Stimulated activated memory B cell treated with anti-CD40 and anti-IgM and Interleukin-4, amounts not matched to agents 10 μg/mL and 1 μg/mL and 100 μg/mL, for 72 hours (primary cell): ENCODE measurements around the gene VASN.

Source experiments
- ATAC-seq: fragments of 150-1000 bp; cut with Tn5 transposase; 2 replicates; pipeline ENCODE4 v1.10.0; 2021
- H3K27ac Mint-ChIP-seq: one replicate; pipeline ENCODE4 v1.8.0; 2022; ENCODE audit warnings: mild to moderate bottlenecking, mixed read lengths
- H3K27me3 Mint-ChIP-seq: one replicate; pipeline ENCODE4 v1.8.0; 2022; ENCODE audit warnings: mixed read lengths
- H3K36me3 Mint-ChIP-seq: one replicate; pipeline ENCODE4 v1.8.0; 2022; ENCODE audit warnings: mixed read lengths
- H3K4me1 Mint-ChIP-seq: one replicate; pipeline ENCODE4 v1.8.0; 2022; ENCODE audit warnings: mixed read lengths
- H3K4me3 Mint-ChIP-seq: one replicate; pipeline ENCODE4 v1.8.0; 2022; ENCODE audit warnings: mild to moderate bottlenecking, moderate library complexity, mixed read lengths
- H3K9me3 Mint-ChIP-seq: one replicate; pipeline ENCODE4 v1.8.0; 2022; ENCODE audit warnings: mixed read lengths

The VASN gene

DNA sequence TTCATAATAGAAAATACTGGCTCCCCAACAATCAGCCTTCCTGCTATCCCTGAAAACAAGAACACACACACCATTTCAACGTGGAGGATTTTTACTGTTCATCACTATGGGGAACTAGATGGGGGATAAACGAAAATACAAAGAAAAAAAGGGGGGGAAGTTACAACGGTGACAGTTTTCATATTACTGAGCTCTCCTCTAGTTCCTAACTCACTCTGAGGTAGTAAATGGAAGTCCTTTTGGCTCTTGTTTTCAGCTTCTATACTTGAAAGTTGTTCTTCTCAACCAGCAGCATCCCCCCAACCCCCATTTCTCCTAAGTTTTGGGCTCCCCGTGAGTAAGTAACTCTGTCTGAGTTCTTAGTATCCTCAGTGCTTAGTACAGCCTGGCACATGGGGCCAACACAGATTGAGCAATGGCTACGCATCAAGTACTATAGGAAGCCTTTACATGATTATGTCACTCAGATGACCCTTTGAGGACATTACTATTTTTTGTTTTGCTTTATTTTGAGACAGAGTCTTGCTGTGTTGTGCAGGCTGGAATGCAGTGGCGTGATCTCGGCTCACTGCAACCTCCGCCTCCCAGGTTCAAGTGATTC, 49.0 kb downstream of the VASN start:
- Mint-ChIP-seq H3K36me3 (no peaks in the 10 kb centered on the region), H3K4me3 (no peak overlapping the region), H3K9me3 (no peaks in the 10 kb centered on the region), H3K4me1 (peaks cover 11% of the 10 kb centered on the region), H3K27ac (no peak overlapping the region), H3K27me3 (no peaks in the 10 kb centered on the region)
- no peak for ATAC-seq

GRCh38 chr16:4425378-4426020, 53.9 kb downstream of the VASN start, which contains the start of gene DNAJA3:
DNAJA3 (plus strand) TSS chr16:4425868; CDS start chr16:4425882, 14 bp downstream.
- no peaks in the 10 kb centered on the region for H3K27me3 Mint-ChIP-seq
- no peaks in the 10 kb centered on the region for H3K9me3 Mint-ChIP-seq
- ATAC-seq: peak; percentile 98
- peaks cover 26% of the 10 kb centered on the region for H3K4me1 Mint-ChIP-seq
- H3K27ac Mint-ChIP-seq: peak within 1 kb of the TSS; percentile 100
- H3K4me3 Mint-ChIP-seq: peak within 1 kb of the TSS; percentile 94
- H3K36me3 Mint-ChIP-seq: no peaks in the 10 kb centered on the region

DNA sequence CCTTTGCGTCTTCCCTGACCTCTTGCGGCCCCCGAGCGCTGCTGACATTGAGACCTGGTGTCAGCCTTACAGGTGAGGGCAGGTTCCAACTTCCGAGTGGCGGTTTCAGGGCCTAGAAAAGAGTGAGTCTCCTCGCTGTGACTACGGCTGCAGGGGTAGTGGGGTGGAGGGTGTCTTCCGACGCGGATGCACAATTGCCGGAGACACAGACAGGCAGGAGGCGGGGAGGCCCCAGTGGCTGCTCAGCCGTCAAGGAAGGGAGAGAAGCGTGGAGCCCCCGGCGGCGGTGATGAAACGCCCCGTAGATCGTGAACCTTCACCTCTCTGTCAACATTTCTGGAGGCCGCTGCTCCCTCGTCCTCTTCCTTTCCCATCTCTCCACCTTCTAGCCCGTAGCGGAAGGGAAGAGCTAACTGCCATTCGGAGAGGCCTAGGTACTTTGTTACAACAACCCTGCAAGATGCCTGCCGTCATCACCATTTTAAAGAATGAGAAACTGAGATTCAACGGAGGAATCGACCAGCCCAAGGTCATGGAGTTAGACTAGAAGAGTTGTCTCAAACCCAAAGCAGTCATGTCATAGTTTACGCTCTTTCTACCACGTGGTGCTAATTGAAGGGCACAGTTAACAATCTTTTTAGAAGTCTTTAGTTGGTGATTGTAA, 54.5 kb downstream of the VASN start:
- no peaks in the 10 kb centered on the region for H3K27me3 Mint-ChIP-seq
- H3K36me3 Mint-ChIP-seq: peaks cover 4% of the 10 kb centered on the region
- peak; percentile 49 for ATAC-seq
- peak overlapping the region; percentile 100 for H3K27ac Mint-ChIP-seq
- H3K9me3 Mint-ChIP-seq: no peaks in the 10 kb centered on the region
- peak overlapping the region; percentile 94 for H3K4me3 Mint-ChIP-seq
- peaks cover 26% of the 10 kb centered on the region for H3K4me1 Mint-ChIP-seq

DNA sequence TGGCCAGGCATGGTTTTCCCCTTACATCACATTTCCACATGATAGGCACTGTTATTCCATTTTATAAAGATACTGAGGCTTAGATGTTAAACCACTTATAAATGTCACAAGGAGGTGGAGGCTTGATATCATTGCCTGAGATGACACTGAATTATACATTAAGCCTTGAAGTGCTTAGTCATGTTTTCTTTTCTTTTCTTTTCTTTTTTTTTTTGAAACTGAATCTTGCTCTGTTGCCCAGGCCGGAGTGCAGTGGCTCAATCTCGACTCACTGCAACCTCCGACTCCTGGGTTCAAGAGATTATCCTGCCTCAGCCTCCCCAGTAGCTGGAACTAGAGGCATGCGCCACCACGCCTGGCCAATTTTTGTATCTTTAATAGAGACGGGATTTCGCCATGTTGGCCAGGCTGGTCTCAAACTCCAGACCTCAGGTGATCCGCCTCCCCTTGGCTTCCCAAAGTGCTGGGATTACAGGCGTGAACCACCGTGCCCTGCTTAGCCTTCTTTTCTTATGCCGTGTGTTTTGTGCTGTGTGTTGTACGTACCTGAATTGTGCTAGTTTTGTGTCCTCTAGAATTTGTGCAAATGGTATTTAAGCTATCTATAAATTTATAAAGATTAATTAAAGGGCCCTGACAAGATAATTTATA, 55.2 kb downstream of the VASN start:
- Mint-ChIP-seq H3K27ac (peak overlapping the region; percentile 100), H3K9me3 (no peaks in the 10 kb centered on the region), H3K27me3 (no peaks in the 10 kb centered on the region), H3K36me3 (peaks cover 11% of the 10 kb centered on the region), H3K4me1 (peaks cover 26% of the 10 kb centered on the region), H3K4me3 (peak overlapping the region; percentile 94)
- no peak for ATAC-seq

DNA sequence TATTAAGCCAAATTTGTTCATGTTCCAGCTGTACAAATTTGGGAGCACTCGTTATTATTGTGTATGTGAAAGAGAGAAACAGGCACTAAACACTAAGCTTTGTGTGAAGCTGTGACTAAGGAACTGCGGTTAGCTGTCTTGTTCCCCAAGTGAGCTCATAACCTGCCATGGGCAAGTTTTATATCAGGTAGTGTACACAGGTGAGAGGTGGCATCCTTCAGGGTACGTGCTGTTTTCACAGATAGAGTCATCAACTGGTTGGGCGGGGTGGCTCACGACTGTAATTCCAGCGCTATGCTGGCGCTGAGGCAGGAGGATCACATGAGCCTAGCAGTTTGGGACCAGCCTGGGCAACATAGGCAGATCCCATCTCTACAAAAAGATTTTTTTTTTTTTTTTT, 56.9 kb downstream of the VASN start:
- peaks cover 30% of the 10 kb centered on the region for H3K4me1 Mint-ChIP-seq
- no peak overlapping the region for H3K27ac Mint-ChIP-seq
- H3K27me3 Mint-ChIP-seq: no peaks in the 10 kb centered on the region
- no peak for ATAC-seq
- H3K9me3 Mint-ChIP-seq: no peaks in the 10 kb centered on the region
- peaks cover 19% of the 10 kb centered on the region for H3K36me3 Mint-ChIP-seq
- H3K4me3 Mint-ChIP-seq: no peak overlapping the region

GRCh38 chr16:4431023-4431422, 59.4 kb downstream of the VASN start:
- Mint-ChIP-seq H3K4me1 (peaks cover 29% of the 10 kb centered on the region), H3K27me3 (no peaks in the 10 kb centered on the region), H3K4me3 (no peak overlapping the region), H3K9me3 (no peaks in the 10 kb centered on the region), H3K27ac (no peak overlapping the region), H3K36me3 (peaks cover 40% of the 10 kb centered on the region)
- no peak for ATAC-seq
